ENCODE measurements around the gene CTSZ.
A peak's percentile ranks its signal among the peaks of the same experiment; 100 is the strongest.
"Not testable (repeated sequence)": the region's sequence is repeated elsewhere in the genome, so short reads cannot be mapped to it uniquely, and the experiment has no call there.

The CTSZ gene

GRCh38 chr20:59013031-59013951 lies 6.2 kb upstream of the CTSZ start:
- no peak for DNase-seq (ENCODE audit: low read depth, low spot score)

- DNase-seq (ENCODE audit: low read depth, low spot score), result not testable (repeated sequence)
Measured at GRCh38 chr20:59011874-59012157, 4.8 kb upstream of the CTSZ start.

DNA sequence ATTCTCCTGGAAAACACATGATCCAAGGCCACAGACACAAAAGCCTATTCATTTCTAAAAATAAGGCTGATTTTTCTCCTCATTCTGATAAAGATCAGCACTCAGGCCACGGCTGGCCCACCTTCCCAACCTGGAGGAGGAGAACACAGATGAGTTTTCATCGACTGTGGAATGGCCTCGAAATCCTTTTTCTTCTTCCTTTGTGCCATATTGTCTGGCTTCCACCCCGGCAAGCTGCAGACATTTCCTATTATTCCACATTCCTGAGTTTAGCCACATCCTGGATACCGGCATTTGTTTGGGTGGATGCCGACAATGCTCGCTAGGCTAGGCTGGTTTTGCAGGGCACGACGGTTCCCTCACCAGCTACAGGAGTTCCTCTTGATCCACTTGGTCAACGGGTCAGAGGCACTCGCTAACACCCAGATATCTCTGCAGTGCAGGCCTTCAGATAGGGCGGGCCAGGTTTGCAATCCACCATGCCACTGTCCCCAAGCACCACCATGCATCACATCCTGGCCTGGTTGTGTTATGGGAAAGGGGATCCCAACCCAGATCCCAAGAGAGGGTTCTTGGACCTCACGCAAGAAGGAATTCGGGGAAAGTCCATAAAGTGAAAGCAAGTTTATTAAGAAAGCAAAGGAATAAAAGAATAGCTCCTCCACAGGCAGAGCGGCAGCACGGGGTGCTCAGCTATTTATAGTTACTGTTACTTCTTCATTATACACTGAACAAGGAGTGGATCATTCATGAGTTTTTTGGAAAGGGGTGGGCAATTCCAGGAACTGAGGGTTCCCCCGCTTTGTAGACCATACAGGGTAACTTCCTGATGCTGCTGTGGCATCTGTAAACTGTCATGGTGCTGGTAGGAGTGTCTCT lies 4.2 kb upstream of the CTSZ start:
- DNase-seq (ENCODE audit: low read depth, low spot score), result peak; percentile 21

DNA sequence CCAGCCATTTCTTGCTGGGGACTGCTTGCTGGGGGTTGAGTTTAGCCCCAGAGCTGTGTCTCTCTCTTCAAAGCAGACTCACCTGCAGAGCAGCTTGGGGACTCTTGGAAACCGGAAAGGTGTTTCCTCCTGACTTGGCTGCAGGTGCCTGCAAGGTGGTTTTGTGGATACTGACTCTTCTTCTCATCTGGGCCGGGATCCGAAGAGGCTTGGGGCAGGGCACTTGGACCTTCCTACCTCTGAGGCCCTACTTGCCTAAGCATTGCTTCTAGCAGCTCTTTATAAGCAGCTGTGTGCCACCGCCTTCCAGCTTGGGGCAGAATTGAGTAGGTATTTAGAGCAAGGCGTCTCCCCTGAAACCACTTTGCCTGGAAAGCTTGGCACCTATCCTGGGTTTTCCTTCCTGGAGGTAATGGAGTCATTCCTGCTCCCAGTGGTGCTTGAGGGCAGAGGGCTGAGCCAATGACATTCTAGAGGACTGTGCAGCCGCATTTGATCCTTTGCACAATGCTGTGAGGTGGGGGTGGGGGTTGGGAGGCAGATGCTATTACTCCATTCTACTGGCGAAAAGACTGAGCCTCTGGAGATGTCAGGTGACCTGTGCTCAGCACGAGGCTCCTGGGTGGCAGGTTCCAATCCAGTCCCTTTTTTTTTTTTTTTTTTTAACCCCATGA lies 3.4 kb upstream of the CTSZ start:
- no peak for DNase-seq (ENCODE audit: low read depth, low spot score)

DNA sequence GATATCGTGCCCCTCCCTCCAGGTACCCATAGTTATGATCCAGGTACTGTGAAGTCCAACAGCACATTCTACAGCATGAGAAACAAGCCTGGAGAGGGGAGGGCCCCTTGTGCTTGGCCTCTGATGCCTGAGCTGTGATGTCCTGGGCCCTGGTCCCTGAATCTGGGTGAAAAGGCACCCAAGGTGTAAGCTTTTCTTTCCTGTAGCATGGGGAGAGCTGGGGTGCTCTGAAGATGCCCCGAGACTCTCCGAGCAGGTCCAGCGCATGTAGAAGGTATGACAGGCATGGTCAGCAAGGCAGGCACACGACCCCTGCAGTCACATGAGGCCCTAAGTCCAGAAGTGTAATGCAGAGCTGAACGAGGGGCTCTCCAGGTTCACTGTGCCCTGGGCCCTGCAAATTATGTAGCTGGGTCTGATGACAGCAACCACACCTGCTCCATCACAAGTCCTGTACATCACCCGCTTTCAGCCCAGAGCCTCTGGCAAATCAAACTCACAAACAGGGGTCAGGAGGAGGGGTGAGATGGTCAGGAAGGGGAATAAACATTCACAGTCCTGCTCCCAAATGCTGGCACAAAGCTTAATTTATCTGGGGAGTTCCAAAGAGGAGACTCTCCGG lies 1.8 kb upstream of the CTSZ start:
- no peak for DNase-seq (ENCODE audit: low read depth, low spot score)

- no peak for DNase-seq (ENCODE audit: low read depth, low spot score)
Measured at GRCh38 chr20:59007665-59008511, 834 bp upstream of the CTSZ start.

GRCh38 chr20:59006167-59006863 lies 739 bp downstream of the CTSZ start:
- no peak for DNase-seq (ENCODE audit: low read depth, low spot score)

DNA sequence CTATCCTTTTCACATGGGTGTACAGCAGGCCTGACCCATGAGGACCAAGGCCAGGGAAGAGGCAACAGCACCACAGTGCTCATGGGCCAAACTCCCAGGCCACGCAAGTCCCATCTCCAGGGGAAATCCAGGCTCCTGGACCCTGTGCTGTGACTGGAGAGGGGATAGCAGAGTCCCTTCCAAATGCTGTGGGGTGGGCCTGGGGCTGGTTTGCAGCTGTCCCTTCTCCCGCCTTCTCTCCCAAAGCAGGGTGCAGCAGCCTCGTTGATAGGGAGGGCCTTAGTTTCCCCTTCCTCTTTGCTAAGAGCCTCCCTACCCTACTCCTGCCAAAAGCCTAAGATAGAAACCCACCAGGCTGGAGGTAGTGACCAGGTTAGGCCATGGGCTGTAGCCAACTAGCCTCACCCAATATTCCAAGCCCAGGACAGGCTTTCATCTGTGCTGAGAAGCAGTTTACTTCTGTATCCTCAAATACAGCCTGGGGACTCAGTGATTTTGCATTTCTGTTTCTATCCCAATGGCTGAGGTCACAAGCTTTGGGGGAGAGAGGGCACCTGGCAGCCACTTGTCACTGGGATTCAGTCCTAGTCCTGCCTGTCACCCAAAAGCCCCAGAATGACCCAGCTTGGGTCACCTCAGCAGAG lies 1.4 kb downstream of the CTSZ start:
- no peak for DNase-seq (ENCODE audit: low read depth, low spot score)

DNA sequence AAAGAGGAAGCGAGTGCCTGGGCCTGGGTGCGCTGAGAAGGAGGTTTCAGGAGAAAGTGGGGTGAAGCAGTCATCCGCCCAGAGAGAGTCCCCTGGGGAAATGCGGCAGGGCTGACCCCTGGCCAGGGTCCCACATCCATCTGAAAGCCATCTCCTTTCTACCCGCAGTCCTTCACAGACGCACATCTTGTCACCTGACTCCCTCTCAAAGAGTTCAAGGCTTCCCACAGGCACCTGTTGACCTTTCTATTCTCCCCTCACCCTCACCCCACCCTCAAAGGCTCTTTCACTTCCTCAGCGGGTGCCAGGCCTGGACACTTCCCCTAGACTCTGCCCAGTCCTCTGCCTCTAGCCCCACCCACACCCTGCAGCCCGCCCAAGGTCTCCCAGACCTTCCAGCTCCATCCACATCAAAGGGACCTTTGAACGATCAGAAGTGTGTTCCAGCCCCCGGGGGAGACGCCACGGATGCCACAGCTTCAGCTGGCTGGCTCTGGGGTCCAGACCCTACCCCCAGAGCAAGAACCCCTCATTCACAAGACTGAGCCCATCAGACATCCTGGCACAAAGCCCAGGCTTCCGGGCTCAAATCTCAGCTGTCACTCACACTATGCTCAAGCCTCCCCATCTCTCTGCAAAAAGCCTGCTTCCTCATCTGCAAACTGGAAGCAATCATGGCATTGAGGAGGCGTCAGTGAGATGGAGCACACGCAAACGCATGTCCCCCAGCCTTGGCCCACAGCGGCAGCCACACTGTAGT lies 2.1 kb downstream of the CTSZ start:
- no peak for DNase-seq (ENCODE audit: low read depth, low spot score)

DNA sequence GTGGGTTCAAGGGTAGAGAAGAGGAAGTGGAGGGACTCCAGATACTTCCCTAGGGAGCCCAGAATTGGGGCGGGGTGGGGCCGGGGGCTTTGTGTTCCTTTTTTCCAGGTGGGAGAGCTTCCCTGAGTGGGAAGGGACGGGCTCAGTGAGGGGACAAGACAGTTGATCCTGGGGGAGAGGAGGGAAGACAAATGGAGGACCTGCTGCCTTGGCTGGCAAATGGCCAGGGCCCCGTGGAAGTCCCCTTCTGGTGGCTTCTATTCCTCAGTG lies 2.6 kb downstream of the CTSZ start:
- no peak for DNase-seq (ENCODE audit: low read depth, low spot score)

DNA sequence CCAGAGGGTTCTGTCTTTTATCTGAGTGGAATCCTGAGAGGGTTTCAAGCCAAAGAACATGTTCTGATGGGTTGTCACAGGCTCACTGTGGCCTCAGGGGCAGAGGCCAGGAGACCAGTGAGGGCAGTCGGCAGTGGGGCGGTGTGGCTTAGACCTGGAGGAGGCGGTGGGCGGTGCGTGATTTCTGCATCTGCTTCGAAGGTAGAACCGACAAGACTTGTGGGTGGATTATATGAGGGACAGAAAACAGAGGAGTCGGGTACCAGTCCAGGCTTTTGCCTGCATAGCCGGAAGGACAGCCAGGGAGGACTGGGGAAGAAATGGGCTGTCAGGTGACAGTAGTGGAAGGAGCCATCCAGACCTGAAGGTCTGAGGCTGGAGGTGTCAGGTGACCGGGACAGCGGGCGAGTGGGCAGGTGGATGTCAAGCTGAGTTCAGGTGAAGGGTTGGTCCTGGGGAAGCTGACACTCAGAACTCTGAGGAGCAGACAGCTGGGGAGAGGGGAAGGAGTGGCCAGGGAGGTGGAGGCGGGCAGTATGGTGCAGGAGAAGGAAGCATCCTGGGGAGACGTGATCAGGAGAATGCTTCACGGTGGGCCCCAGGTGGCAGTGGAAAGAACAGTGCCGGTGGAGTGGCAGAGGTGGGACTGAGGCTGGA lies 3.1 kb downstream of the CTSZ start:
- DNase-seq (ENCODE audit: low read depth, low spot score), result no peak

- DNase-seq (ENCODE audit: low read depth, low spot score), result no peak
Measured at GRCh38 chr20:59002874-59003399, 4.1 kb downstream of the CTSZ start.

DNA sequence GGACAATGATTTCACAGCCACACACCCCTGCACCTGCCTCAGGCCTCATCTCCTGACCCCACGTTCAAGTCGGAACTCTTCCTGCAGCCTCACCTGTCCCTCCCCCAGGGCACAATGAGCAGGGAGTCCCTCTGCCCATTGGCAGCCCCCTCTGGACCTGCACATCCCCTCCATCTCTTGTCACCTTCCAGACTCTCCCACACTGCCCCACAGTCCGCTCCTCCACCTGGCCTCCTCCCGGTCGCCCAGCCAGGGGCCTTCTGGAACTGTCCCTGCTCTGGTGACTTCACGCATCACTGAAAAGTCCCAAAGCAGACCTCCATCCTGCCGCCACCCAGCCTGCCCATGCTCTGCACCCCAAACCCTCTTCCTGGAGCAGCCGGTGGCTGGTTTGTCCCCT lies 4.7 kb downstream of the CTSZ start:
- DNase-seq (ENCODE audit: low read depth, low spot score), result no peak

DNA sequence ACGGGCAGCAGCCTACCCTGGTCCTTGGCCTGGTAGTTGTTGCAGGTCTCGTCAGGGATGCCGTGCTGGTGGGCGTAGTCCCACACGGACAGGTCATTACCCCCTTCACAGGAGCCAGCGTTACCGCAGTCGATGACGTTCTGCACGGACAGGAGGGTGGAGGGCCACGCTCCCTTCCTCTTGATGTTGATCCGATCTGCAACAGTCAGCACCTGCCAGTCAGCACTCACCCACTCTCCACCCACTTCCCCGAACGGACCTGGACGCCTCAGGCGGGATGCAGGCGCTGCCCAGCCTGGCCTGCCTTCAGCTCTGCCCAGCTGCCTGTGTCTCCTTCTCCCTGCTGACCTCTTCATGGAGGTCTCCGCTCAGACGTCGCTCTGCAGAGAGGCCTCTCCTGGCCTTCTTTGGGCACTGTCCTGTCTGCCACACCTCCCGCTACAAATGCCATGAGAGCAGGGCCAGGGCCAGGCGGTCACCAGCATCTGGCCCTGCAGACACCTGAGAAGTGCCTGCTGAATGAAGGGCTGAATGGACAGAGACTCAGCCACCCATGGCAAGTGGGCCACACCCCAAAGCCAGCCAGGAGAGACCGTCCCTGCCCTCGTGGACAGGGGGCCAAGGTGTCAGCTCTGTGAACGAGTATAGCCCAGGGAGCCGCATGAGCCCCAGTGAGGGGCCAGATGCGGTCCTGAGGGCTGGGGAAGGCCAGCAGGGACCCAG lies 5.4 kb downstream of the CTSZ start:
- no peak for DNase-seq (ENCODE audit: low read depth, low spot score)

- DNase-seq (ENCODE audit: low read depth, low spot score), result no peak
Measured at GRCh38 chr20:59001068-59001448, 6.0 kb downstream of the CTSZ start.

GRCh38 chr20:59000326-59000725 lies 6.7 kb downstream of the CTSZ start:
- no peak for DNase-seq (ENCODE audit: low read depth, low spot score)

- DNase-seq (ENCODE audit: low read depth, low spot score), result no peak
Measured at GRCh38 chr20:58998656-58999055, 8.4 kb downstream of the CTSZ start.
